ENCODE measurements around the gene IL22RA1. TPM values are rescaled to one million over a fixed set of nuclear protein-coding genes. Genes with fewer than 3 reads are reported as not detected.

The IL22RA1 gene
- polyA plus RNA-seq, 2 of the 4 experiments (the other 2 are of a cell fraction) = 1.5 to 1.7 TPM

GRCh38 chr1:24122776-24123175 is 20.2 kb downstream of the IL22RA1 start:
- H3K4me3 ChIP-seq = no peak overlapping the region
- H3K4me1 ChIP-seq = peaks cover 17% of the 10 kb centered on the region
- CTCF ChIA-PET = interaction anchor here (1.1 kb wide), 1 partner anchor 9 kb away, joined by 3 read pairs; no protein-coding TSS in a partner anchor
- no peak overlapping the region for H3K27ac ChIP-seq
- no peak for TF ChIP-seq NPAS2 (CRISPR knock-in tag; IDR thresholded peaks at IDR 0.05; ENCODE audit: borderline replicate concordance)
- no peak for TF ChIP-seq CHD4 (IDR thresholded peaks at IDR 0.05; ENCODE audit: borderline replicate concordance)
- TF ChIP-seq E2F6 (IDR thresholded peaks at IDR 0.05; ENCODE audit: borderline replicate concordance, low read depth) = no peak
- no peak for TF ChIP-seq HDAC2 (IDR thresholded peaks at IDR 0.05)
- no peak for TF ChIP-seq GATA3 (IDR thresholded peaks at IDR 0.05; ENCODE audit: borderline replicate concordance)
- TF ChIP-seq FOSB (CRISPR knock-in tag; IDR thresholded peaks at IDR 0.05) = no peak
- no peak for TF ChIP-seq CHD2 (IDR thresholded peaks at IDR 0.05; ENCODE audit: low read length, partially characterized antibody)
- no peak for TF ChIP-seq HES2 (IDR thresholded peaks at IDR 0.05)
- no peak for TF ChIP-seq HOXB13 (CRISPR knock-in tag; IDR thresholded peaks at IDR 0.05; ENCODE audit: low read depth)
- no peak for TF ChIP-seq HMGXB4 (CRISPR knock-in tag; IDR thresholded peaks at IDR 0.05; ENCODE audit: borderline replicate concordance)
- TF ChIP-seq ESRRA (IDR thresholded peaks at IDR 0.05; ENCODE audit: borderline replicate concordance, low read length) = no peak
- TF ChIP-seq RAD21 (conservative IDR thresholded peaks at IDR 0.05 in 1 of 2, IDR thresholded peaks at IDR 0.05 in 1 of 2) = no peak
- TF ChIP-seq ZNF302 (CRISPR knock-in tag; IDR thresholded peaks at IDR 0.05) = no peak
- no peak for TF ChIP-seq NFE2L2 (conservative IDR thresholded peaks at IDR 0.05; ENCODE audit: low read length)
- 93% methylated on average over 4 of the region's 7 CpGs for WGBS (ENCODE audit: missing lambda C conversion rate)
- H3K9me3 ChIP-seq = no peaks in the 10 kb centered on the region
- FAIRE-seq (no peak), DNase-seq (ENCODE audit: low read depth in 1 of 2, low spot score in 1 of 2) (no peak), ATAC-seq (no peak)
- no peak overlapping the region for H3K4me2 ChIP-seq
- POLR2A ChIA-PET = no interaction called here

- Histone ChIP-seq H3K27ac (no peak overlapping the region), H3K9me3 (no peaks in the 10 kb centered on the region), H3K4me1 (peaks cover 24% of the 10 kb centered on the region), H3K4me2 (no peak overlapping the region), H3K4me3 (no peak overlapping the region)
- TF ChIP-seq REST (IDR thresholded peaks at IDR 0.05) = no peak
- TF ChIP-seq JUNB (IDR thresholded peaks at IDR 0.05) = no peak
- no peak for TF ChIP-seq CHD2 (IDR thresholded peaks at IDR 0.05; ENCODE audit: low read length, partially characterized antibody)
- TF ChIP-seq POLR2A (IDR thresholded peaks at IDR 0.05; ENCODE audit: low read length) = no peak
- TF ChIP-seq MAX (IDR thresholded peaks at IDR 0.05) = no peak
- no peak for TF ChIP-seq HOXA7 (CRISPR knock-in tag; IDR thresholded peaks at IDR 0.05)
- TF ChIP-seq CHD4 (IDR thresholded peaks at IDR 0.05; ENCODE audit: borderline replicate concordance) = no peak
- TF ChIP-seq BCL3 (IDR thresholded peaks at IDR 0.05) = no peak
- no peak for TF ChIP-seq JUN (IDR thresholded peaks at IDR 0.05)
- ChIA-PET POLR2A (no interaction called here), CTCF (interaction anchor here (1.1 to 1.4 kb wide), 2 partner anchors 29 to 270 kb away, joined by 3 to 5 read pairs; no protein-coding TSS in a partner anchor)
- ATAC-seq = no peak
- DNase-seq (ENCODE audit: low read depth in 1 of 2, low spot score in 1 of 2) = no peak
- WGBS (ENCODE audit: missing lambda C conversion rate) = 91% methylated on average over 11 of the region's 14 CpGs
- no peak for FAIRE-seq
These were observed 21.5 kb downstream of the IL22RA1 start for GRCh38 chr1:24121406-24121805.

All from A549 (cell line).